ENCODE results near the gene EDIL3. TPM values are rescaled to one million over a fixed set of nuclear protein-coding genes. Genes with fewer than 3 reads are reported as not detected.

The EDIL3 gene
- total and polyA plus RNA-seq, 10 of the 15 experiments (the other 5 are each of a cell fraction or from before 2014, with no cell fraction given): 0.01 to 0.62 (median 0.20) TPM

DNA sequence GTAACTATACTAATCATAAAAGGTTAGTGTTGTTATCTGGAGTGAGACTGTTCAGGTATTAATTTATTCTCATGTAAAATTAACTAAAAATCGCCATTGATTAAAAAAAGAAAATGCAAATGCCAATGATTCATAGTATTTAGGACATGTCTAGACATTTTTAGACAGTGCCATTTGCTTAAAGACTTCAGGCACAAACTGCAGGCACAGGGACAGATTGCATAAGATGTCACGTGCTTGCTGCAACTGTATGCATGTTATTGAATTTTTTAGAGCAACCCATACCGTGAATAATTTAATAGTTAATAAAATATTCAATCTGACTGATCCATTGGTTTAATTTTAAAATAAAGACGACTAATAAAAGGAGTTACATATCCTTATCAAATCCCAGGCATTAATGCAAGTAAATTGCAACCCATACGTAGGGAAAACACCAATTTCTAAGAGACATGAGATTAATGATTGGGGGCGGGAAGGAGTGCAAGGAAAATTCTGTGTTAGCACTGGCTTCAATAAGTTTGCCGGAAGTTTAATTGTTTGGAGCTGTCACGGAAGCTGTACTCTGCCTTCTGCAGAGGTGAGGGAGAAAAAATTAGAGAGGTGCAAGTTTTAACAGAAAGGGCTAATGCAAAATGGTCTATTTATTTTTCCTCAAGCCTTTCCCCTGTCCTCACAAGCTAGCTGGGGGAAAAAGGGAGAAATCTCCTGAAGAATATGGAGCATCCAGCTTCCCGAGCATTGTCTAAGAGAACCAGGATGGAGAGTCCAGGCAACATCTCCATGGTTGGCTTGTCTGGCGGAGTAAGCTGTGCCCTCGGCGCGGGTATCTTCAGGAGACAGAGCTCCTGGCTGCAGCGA is 2.9 kb downstream of the EDIL3 start:
- in situ Hi-C loops (cut with MboI): no loop called here
- Histone ChIP-seq H3K4me3 (no peak overlapping the region), H3K27ac (ENCODE audit: control insufficient read depth, insufficient read depth) (no peak overlapping the region), H2AFZ (ENCODE audit: control insufficient read depth, low read depth, low read length) (no peak overlapping the region), H3K9me3 (replicated peaks; ENCODE audit: control insufficient read depth, insufficient read depth, low read length) (no peaks in the 10 kb centered on the region), H3K4me1 (ENCODE audit: control insufficient read depth, insufficient read depth, low read length) (no peaks in the 10 kb centered on the region), H3K36me3 (ENCODE audit: control insufficient read depth in 2 of 2, insufficient read depth in 2 of 2, low read length in 1 of 2) (no peaks in the 10 kb centered on the region), H3K27me3 (replicated peaks in 1 of 2; ENCODE audit: control insufficient read depth in 2 of 2, insufficient read depth in 2 of 2, low read length in 1 of 2) (peaks cover 10 to 18% of the 10 kb centered on the region in 2 experiments), H3K4me2 (ENCODE audit: control insufficient read depth, insufficient read depth) (no peak overlapping the region), H3K9ac (ENCODE audit: control insufficient read depth, insufficient read depth, low read length) (no peak overlapping the region), H3K79me2 (ENCODE audit: control insufficient read depth, insufficient read depth, low read length) (no peaks in the 10 kb centered on the region), H4K20me1 (ENCODE audit: control insufficient read depth, insufficient read depth) (no peaks in the 10 kb centered on the region)
- ChIA-PET CTCF (no interaction called here), POLR2A (no interaction called here), RAD21 (ENCODE audit: unreplicated experiment) (no interaction called here), SMC1A (ENCODE audit: uncharacterized antibody, unreplicated experiment) (no interaction called here)
- intact Hi-C loops (cut with micrococcal nuclease; ENCODE audit: unreplicated experiment): no loop called here
- FAIRE-seq (no peak), DNase-seq (ENCODE audit: low read depth, low spot score) (no peak), ATAC-seq (no peak)
- no TSS peak for BruUV-seq (replicated peaks)
- 6% methylated on average over 14 of the region's 14 CpGs for WGBS (ENCODE audit: insufficient coverage, insufficient replicate concordance, low lambda C conversion rate, missing lambda C conversion rate)
- TF ChIP-seq, protein P1, sequence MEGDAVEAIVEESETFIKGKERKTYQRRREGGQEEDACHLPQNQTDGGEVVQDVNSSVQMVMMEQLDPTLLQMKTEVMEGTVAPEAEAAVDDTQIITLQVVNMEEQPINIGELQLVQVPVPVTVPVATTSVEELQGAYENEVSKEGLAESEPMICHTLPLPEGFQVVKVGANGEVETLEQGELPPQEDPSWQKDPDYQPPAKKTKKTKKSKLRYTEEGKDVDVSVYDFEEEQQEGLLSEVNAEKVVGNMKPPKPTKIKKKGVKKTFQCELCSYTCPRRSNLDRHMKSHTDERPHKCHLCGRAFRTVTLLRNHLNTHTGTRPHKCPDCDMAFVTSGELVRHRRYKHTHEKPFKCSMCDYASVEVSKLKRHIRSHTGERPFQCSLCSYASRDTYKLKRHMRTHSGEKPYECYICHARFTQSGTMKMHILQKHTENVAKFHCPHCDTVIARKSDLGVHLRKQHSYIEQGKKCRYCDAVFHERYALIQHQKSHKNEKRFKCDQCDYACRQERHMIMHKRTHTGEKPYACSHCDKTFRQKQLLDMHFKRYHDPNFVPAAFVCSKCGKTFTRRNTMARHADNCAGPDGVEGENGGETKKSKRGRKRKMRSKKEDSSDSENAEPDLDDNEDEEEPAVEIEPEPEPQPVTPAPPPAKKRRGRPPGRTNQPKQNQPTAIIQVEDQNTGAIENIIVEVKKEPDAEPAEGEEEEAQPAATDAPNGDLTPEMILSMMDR (IDR thresholded peaks at IDR 0.05 in 2 of 3, conservative IDR thresholded peaks at IDR 0.05 in 1 of 3; ENCODE audit: control insufficient read depth in 2 of 3, extremely low read depth in 1 of 3, insufficient read depth in 1 of 3, low read depth in 3 of 3, low read length in 3 of 3): no peak
- TF ChIP-seq BCL11A (IDR thresholded peaks at IDR 0.05; ENCODE audit: low read depth, low read length) (no peak), NFIC (IDR thresholded peaks at IDR 0.05; ENCODE audit: low read depth, low read length) (no peak), CHD2 (IDR thresholded peaks at IDR 0.05; ENCODE audit: borderline replicate concordance, low read depth, low read length) (no peak), RAD51 (IDR thresholded peaks at IDR 0.05) (no peak), BHLHE40 (IDR thresholded peaks at IDR 0.05; ENCODE audit: borderline replicate concordance in 1 of 2, low read depth in 2 of 2, low read length in 1 of 2) (no peak), SMAD5 (IDR thresholded peaks at IDR 0.05; ENCODE audit: low read depth) (no peak), RB1 (IDR thresholded peaks at IDR 0.05; ENCODE audit: borderline replicate concordance) (no peak), STAT1 (conservative IDR thresholded peaks at IDR 0.05) (no peak), SMAD1 (IDR thresholded peaks at IDR 0.05; ENCODE audit: low read depth, partially characterized antibody) (no peak), NRF1 (conservative IDR thresholded peaks at IDR 0.05; ENCODE audit: low read depth, low read length) (no peak), POLR2A (IDR thresholded peaks at IDR 0.05; ENCODE audit: low read depth, low read length) (no peak)
- TF ChIP-seq, protein P2, sequence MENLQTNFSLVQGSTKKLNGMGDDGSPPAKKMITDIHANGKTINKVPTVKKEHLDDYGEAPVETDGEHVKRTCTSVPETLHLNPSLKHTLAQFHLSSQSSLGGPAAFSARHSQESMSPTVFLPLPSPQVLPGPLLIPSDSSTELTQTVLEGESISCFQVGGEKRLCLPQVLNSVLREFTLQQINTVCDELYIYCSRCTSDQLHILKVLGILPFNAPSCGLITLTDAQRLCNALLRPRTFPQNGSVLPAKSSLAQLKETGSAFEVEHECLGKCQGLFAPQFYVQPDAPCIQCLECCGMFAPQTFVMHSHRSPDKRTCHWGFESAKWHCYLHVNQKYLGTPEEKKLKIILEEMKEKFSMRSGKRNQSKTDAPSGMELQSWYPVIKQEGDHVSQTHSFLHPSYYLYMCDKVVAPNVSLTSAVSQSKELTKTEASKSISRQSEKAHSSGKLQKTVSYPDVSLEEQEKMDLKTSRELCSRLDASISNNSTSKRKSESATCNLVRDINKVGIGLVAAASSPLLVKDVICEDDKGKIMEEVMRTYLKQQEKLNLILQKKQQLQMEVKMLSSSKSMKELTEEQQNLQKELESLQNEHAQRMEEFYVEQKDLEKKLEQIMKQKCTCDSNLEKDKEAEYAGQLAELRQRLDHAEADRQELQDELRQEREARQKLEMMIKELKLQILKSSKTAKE (IDR thresholded peaks at IDR 0.05; ENCODE audit: low read depth, poor library complexity, severe bottlenecking): no peak
- TF ChIP-seq, protein P3, sequence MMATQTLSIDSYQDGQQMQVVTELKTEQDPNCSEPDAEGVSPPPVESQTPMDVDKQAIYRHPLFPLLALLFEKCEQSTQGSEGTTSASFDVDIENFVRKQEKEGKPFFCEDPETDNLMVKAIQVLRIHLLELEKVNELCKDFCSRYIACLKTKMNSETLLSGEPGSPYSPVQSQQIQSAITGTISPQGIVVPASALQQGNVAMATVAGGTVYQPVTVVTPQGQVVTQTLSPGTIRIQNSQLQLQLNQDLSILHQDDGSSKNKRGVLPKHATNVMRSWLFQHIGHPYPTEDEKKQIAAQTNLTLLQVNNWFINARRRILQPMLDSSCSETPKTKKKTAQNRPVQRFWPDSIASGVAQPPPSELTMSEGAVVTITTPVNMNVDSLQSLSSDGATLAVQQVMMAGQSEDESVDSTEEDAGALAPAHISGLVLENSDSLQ (IDR thresholded peaks at IDR 0.05): no peak
- TF ChIP-seq, protein P4, sequence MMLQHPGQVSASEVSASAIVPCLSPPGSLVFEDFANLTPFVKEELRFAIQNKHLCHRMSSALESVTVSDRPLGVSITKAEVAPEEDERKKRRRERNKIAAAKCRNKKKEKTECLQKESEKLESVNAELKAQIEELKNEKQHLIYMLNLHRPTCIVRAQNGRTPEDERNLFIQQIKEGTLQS (IDR thresholded peaks at IDR 0.05; ENCODE audit: borderline replicate concordance, extremely low read depth, low read depth, low read length): no peak
